ENCODE results near the gene SPACA1. TPM values are rescaled to one million over a fixed set of nuclear protein-coding genes. Genes with fewer than 3 reads are reported as not detected.

SPACA1 gene
- total and polyA plus RNA-seq, 2 of the 8 experiments (the other 6 are each of a cell fraction or from before 2014, with no cell fraction given), result not detected

GRCh38 chr6:88048578-88048977 is 937 bp downstream of the SPACA1 start:
- Histone ChIP-seq H3K27me3 (replicated peaks in 1 of 4; ENCODE audit: control insufficient read depth in 3 of 4, extremely low read depth in 1 of 4, insufficient read depth in 3 of 4, low read length in 3 of 4) (no peaks in the 10 kb centered on the region), H4K20me1 (replicated peaks in 1 of 2; ENCODE audit: control insufficient read depth in 1 of 2, insufficient read depth in 2 of 2, low read length in 2 of 2) (no peaks in the 10 kb centered on the region), H3K36me3 (ENCODE audit: control insufficient read depth in 2 of 4, insufficient read depth in 4 of 4, low read length in 3 of 4) (peaks cover 0 to 3% (median 0%) of the 10 kb centered on the region in 4 experiments; a peak in 1 of 8 replicates), H2AK5ac (ENCODE audit: low read depth, low read length) (no peak overlapping the region), H3K9ac (replicated peaks in 1 of 4; ENCODE audit: extremely low read depth in 1 of 4, low read depth in 3 of 4, low read length in 3 of 4) (no peak overlapping the region), H3K23me2 (ENCODE audit: low read depth, low read length) (no peaks in the 10 kb centered on the region), H3K79me1 (ENCODE audit: low read depth, low read length) (no peaks in the 10 kb centered on the region), H3K56ac (replicated peaks; ENCODE audit: insufficient read length, low read depth, low read length) (no peak overlapping the region), H3K14ac (ENCODE audit: insufficient read length) (no peak overlapping the region), H2BK5ac (ENCODE audit: low read depth, low read length) (no peak overlapping the region), H3K4me3 (ENCODE audit: extremely low read depth in 1 of 4, insufficient read depth in 2 of 4, low read depth in 3 of 4, low read length in 4 of 4) (no peak overlapping the region), H4K5ac (ENCODE audit: insufficient read length, low read depth, low read length) (no peak overlapping the region), H2BK20ac (ENCODE audit: low read length) (no peak overlapping the region), H4K8ac (ENCODE audit: extremely low read depth, insufficient read depth, low read length) (no peak overlapping the region), H2BK120ac (replicated peaks; ENCODE audit: low read depth, low read length) (no peak overlapping the region), H2BK12ac (ENCODE audit: low read depth, low read length) (no peak overlapping the region), H2AFZ (ENCODE audit: low read length) (no peak overlapping the region), H3K4ac (replicated peaks; ENCODE audit: insufficient read length, low read depth, low read length) (no peak overlapping the region), H3K23ac (ENCODE audit: insufficient read length) (no peak overlapping the region), H3K27ac (ENCODE audit: low read depth, low read length) (no peak overlapping the region), H4K91ac (replicated peaks; ENCODE audit: insufficient read length, low read length) (no peak overlapping the region), H3K79me2 (ENCODE audit: control insufficient read depth in 1 of 2, insufficient read depth in 2 of 2, low read length in 2 of 2) (no peaks in the 10 kb centered on the region), H3K4me2 (ENCODE audit: insufficient read depth in 1 of 2, low read depth in 2 of 2, low read length in 2 of 2) (no peak overlapping the region), H3K9me3 (ENCODE audit: insufficient read depth in 2 of 2, low read depth in 1 of 2, low read length in 1 of 2) (peaks cover 0 to 5% of the 10 kb centered on the region in 2 experiments; a peak in 1 of 4 replicates), H3K4me1 (replicated peaks in 1 of 4; ENCODE audit: control insufficient read depth in 3 of 4, insufficient read depth in 4 of 4, low read length in 3 of 4) (no peaks in the 10 kb centered on the region; a peak in 1 of 7 replicates), H3K18ac (ENCODE audit: extremely low read depth, low read length) (no peak overlapping the region), H2BK15ac (ENCODE audit: low read length) (no peak overlapping the region)
- TF ChIP-seq SP2 (IDR thresholded peaks at IDR 0.05; ENCODE audit: low read length) (no peak), CHD1 (IDR thresholded peaks at IDR 0.05; ENCODE audit: low read depth, low read length) (no peak), RAD21 (IDR thresholded peaks at IDR 0.05 in 1 of 2, conservative IDR thresholded peaks at IDR 0.05 in 1 of 2; ENCODE audit: low read depth in 2 of 2, low read length in 2 of 2) (no peak), CHD2 (IDR thresholded peaks at IDR 0.05; ENCODE audit: low read length) (no peak), TBP (IDR thresholded peaks at IDR 0.05; ENCODE audit: low read depth, low read length) (no peak), ATF3 (IDR thresholded peaks at IDR 0.05; ENCODE audit: insufficient read depth, low read depth, low read length) (no peak)
- no peak for FAIRE-seq
- DNase-seq (ENCODE audit: low read depth in 1 of 2, low spot score in 2 of 2), result no peak
- WGBS, 2 experiments (ENCODE audit: extremely low coverage in 1 of 2, insufficient coverage in 1 of 2, insufficient read length in 1 of 2, insufficient replicate concordance in 2 of 2, low coverage in 1 of 2, low lambda C conversion rate in 2 of 2, missing lambda C conversion rate in 1 of 2), result 90% methylated on average over 3 of the region's 3 CpGs; no CpG with 5 or more reads in 1 of the 2 experiments
- ChIA-PET CTCF (ENCODE audit: partially characterized antibody) (interaction anchor here (0.6 to 1.8 kb wide), 3 partner anchors 38 to 338 kb away, joined by 3 to 5 read pairs (median 3); no protein-coding TSS in a partner anchor), POLR2A (ENCODE audit: partially characterized antibody) (no interaction called here)

Measured in H1 (cell line).